GM18502 (cell line): Measurements from ENCODE around the gene PCDHGA2.
"Not testable (repeated sequence)": the region's sequence is repeated elsewhere in the genome, so short reads cannot be mapped to it uniquely, and the experiment has no call there.

ENCODE experiments used
- ATAC-seq: cut with Tn5 transposase; IDR thresholded peaks from one replicate; pipeline ENCODE4 v1.9.1; 2021; ENCODE audit warnings: mild to moderate bottlenecking; ENCODE audit not compliant: unreplicated experiment, poor library complexity

The PCDHGA2 gene

DNA sequence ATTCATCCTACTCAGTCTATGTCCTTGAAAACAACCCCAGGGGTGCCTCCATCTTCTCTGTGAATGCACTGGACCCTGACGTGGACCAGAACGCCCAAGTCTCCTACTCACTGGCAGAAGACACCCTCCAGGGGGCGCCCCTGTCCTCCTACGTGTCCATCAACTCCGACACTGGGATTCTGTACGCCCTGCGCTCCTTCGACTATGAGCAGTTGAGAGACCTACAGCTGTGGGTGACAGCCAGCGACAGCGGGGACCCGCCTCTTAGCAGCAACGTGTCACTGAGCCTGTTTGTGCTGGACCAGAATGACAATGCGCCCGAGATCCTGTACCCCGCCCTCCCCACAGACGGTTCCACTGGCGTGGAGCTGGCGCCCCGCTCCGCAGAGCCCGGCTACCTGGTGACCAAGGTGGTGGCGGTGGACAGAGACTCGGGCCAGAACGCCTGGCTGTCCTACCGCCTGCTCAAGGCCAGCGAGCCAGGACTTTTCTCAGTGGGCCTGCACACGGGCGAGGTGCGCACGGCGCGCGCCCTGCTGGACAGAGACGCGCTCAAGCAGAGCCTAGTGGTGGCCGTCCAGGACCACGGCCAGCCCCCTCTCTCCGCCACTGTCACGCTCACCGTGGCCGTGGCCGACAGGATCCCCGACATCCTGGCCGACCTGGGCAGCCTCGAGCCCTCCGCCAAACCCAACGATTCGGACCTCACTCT, 37.0 kb downstream of the PCDHGA2 start:
- not testable (repeated sequence) for ATAC-seq

DNA sequence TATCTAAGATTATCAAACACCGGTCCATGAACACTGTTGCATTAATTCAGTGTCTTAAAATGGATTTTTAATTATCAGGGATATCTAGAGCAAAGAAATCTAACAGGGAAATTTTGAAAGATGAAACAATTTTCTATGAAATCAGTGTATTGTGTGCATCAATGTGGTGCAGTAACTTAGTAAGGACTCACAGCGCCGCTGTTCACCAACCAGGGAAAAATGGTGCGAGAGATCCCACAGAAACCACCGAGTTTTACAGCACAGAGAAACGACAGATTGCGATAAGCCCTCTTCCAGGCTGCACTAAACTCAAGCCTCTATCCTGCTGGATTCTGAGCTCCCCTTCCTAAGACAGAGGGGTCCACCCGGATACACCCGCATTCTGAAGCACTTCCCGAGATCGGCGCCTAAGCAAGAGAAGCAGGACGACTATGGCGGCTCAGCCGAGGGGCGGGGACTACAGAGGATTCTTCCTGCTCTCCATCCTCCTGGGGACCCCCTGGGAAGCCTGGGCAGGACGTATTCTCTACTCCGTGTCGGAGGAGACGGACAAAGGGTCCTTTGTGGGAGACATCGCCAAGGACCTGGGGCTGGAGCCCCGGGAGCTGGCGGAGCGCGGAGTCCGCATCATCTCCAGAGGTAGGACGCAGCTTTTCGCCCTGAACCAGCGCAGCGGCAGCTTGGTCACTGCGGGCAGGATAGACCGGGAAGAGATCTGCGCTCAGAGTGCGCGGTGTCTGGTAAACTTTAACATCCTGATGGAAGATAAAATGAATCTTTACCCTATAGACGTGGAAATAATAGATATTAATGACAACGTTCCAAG, 44.1 kb downstream of the PCDHGA2 start, which contains the start of gene PCDHGA7:
Gene PCDHGA7 (plus strand): TSS at position 274 of the 826 bp plus-strand sequence. CDS start 158 bp downstream, at position 432.
- no peak for ATAC-seq

DNA sequence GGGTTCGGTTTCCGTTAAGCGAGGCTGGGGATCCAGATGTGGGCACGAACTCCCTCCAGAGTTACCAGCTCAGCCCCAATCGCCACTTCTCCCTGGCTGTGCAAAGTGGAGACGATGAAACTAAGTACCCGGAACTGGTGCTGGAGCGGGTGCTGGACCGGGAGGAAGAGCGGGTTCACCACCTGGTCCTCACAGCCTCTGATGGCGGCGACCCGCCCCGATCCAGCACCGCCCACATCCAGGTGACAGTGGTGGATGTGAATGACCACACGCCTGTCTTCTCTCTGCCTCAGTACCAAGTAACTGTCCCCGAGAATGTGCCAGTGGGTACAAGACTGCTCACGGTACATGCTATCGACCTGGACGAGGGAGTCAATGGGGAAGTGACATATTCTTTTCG, 44.8 kb downstream of the PCDHGA2 start:
- ATAC-seq = no peak

DNA sequence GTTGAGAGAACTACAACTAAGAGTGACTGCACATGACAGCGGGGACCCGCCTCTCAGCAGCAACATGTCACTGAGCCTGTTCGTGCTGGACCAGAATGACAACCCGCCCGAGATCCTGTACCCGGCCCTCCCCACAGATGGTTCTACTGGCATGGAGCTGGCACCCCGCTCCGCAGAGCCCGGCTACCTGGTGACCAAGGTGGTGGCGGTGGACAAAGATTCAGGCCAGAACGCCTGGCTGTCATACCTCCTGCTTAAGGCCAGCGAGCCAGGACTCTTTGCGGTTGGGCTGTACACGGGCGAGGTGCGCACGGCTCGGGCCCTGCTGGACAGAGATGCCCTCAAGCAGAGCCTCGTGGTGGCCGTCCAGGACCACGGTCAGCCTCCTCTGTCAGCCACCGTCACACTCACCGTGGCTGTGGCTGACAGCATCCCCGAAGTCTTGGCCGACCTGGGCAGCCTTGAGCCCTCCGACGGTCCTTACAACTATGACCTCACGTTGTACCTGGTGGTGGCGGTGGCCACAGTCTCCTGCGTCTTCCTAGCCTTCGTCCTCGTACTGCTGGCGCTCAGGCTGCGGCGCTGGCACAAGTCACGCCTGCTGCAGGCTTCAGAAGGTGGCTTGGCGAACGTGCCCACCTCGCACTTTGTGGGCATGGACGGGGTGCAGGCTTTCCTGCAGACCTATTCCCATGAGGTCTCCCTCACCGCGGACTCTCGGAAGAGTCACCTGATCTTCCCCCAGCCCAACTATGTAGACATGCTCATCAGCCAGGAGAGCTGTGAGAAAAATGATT, 46.1 kb downstream of the PCDHGA2 start:
- ATAC-seq = no peak

DNA sequence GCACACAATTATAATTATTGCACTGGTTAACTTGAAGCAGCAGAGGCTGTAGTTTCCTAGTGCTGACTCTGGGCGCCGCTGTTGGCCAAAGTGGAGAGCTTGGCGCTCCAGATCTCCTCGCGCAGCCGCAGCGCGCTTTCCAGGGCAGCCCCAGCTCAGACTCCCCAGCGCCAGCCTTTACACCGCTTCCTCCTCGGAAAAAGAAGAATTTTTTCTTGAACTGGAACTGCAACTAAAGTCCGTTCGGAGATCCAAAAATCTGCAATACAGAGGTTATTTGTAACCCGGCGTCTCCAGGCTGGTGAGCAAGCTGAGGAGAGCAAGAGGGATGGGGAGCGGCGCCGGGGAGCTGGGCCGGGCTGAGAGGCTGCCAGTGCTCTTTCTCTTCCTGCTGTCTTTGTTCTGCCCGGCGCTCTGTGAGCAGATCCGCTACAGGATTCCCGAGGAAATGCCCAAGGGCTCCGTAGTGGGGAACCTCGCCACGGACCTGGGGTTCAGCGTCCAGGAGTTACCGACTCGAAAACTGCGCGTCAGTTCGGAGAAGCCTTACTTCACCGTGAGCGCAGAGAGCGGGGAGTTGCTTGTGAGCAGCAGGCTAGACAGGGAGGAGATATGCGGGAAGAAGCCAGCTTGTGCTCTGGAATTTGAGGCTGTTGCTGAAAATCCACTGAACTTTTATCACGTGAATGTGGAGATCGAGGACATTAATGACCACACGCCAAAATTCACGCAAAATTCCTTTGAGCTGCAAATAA, 49.2 kb downstream of the PCDHGA2 start, which contains the start of gene PCDHGB4:
Gene PCDHGB4 (plus strand): TSS at position 142 of the 755 bp plus-strand sequence. CDS start 187 bp downstream, at position 329.
- ATAC-seq = peak; percentile 97

DNA sequence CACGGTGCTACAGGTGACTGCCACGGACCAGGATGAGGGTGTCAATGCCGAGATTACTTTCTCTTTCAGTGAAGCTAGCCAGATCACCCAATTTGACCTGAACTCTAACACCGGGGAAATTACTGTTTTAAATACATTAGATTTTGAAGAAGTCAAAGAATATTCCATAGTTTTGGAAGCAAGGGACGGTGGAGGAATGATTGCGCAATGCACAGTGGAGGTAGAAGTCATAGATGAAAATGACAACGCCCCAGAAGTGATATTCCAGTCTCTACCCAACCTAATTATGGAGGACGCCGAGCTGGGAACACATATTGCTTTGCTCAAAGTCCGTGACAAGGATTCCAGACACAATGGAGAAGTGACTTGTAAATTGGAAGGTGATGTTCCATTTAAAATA, 50.1 kb downstream of the PCDHGA2 start:
- no peak for ATAC-seq

DNA sequence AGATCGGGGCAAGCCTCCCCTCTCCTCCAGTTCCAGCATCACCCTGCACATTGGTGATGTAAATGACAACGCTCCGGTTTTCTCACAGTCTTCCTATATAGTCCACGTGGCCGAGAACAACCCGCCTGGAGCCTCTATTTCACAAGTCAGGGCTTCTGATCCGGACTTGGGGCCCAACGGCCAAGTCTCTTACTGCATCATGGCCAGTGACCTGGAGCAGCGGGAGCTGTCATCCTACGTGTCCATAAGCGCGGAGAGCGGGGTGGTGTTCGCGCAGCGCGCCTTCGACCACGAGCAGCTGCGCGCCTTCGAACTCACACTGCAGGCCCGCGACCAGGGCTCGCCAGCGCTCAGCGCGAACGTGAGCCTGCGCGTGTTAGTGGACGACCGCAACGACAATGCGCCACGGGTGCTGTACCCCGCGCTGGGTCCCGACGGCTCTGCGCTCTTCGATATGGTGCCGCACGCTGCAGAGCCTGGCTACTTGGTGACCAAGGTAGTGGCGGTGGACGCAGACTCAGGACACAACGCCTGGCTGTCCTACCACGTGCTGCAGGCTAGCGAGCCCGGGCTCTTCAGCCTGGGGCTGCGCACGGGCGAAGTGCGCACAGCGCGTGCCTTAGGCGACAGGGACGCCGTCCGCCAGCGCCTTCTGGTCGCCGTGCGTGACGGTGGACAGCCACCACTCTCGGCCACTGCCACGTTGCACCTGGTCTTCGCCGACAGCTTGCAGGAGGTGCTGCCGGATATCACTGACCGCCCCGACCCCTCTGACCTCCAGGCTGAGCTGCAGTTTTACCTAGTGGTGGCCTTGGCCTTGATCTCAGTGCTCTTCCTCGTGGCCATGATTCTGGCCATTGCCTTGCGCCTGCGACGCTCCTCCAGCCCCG, 50.8 kb downstream of the PCDHGA2 start:
- ATAC-seq = no peak

DNA sequence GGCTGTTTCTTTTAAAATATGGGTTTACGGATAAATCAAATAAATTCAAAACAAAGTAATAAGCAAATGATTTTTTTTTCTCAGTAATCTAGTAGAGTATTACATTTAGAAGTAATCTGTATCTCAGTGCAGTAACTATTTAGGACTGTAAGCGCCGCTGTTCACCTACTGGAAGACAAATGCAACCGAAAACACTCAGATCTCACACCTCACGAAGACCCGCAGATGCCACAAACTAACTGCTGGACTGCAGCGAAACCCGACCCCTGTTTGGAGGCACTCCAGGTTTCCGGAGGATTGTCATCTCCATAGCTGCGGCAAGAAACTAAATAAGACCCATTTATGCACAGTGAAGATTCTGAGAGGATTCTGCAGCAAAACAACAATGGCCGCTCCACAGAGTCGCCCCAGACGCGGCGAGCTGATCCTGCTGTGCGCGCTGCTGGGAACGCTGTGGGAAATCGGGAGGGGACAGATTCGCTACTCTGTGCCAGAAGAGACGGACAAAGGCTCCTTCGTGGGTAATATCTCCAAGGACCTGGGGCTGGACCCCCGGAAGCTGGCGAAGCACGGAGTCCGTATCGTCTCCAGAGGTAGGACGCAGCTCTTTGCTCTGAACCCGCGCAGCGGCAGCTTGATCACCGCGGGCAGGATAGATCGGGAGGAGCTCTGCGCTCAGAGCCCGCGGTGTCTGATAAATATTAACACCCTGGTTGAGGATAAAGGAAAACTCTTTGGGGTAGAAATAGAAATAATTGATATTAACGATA, 54.1 kb downstream of the PCDHGA2 start, which contains the start of gene PCDHGA8:
Gene PCDHGA8 (plus strand): TSS at position 205 of the 770 bp plus-strand sequence. CDS start 181 bp downstream, at position 386.
- ATAC-seq = no peak
